ENCODE measurements around the gene KCTD1. TPM values are rescaled to one million over a fixed set of nuclear protein-coding genes. Genes with fewer than 3 reads are reported as not detected.

Gene KCTD1
- total and polyA plus RNA-seq, 4 donors, result 4.0 to 17.5 (median 9.2) TPM

GRCh38 chr18:26483633-26484032 is 64.7 kb downstream of the KCTD1 start:
- no peak overlapping the region for H3K4me3 ChIP-seq
- ATAC-seq (ENCODE audit: insufficient read depth, low FRiP score) (no peak), DNase-seq (no peak)
- H3K4me1 ChIP-seq (ENCODE audit: control insufficient read depth in 5 of 5, insufficient read depth in 5 of 5, low read length in 5 of 5), result peaks cover 0 to 4% (median 0%) of the 10 kb centered on the region in 5 donors
- H3K9me3 ChIP-seq (ENCODE audit: control insufficient read depth in 4 of 4, insufficient read depth in 3 of 4, low read length in 3 of 4), result peaks cover 0 to 2% (median 0%) of the 10 kb centered on the region in 4 donors
- WGBS, 2 donors, result 44 to 70% methylated on average over 4 of the region's 4 CpGs
- H3K36me3 ChIP-seq (ENCODE audit: control insufficient read depth in 4 of 4, insufficient read depth in 4 of 4, low read length in 4 of 4), result peaks cover 0 to 2% (median 0%) of the 10 kb centered on the region in 4 donors
- H3K27me3 ChIP-seq (ENCODE audit: control insufficient read depth in 3 of 3, insufficient read depth in 3 of 3, low read length in 2 of 3), result no peaks in the 10 kb centered on the region
- H3K27ac ChIP-seq (ENCODE audit: low read depth in 1 of 2, low read length in 1 of 2), result no peak overlapping the region
- H3K9ac ChIP-seq (ENCODE audit: insufficient read depth in 1 of 2, low read length in 2 of 2), result no peak overlapping the region
- TF ChIP-seq CTCF (IDR thresholded peaks at IDR 0.05; ENCODE audit: control extremely low read depth, extremely low read depth), result no peak

GRCh38 chr18:26482569-26482968 is 65.8 kb downstream of the KCTD1 start:
- Histone ChIP-seq H3K27me3 (ENCODE audit: control insufficient read depth in 3 of 3, insufficient read depth in 3 of 3, low read length in 2 of 3) (no peaks in the 10 kb centered on the region), H3K9ac (ENCODE audit: insufficient read depth in 1 of 2, low read length in 2 of 2) (no peak overlapping the region), H3K27ac (ENCODE audit: low read depth in 1 of 2, low read length in 1 of 2) (no peak overlapping the region), H3K4me1 (ENCODE audit: control insufficient read depth in 5 of 5, insufficient read depth in 5 of 5, low read length in 5 of 5) (peaks cover 0 to 4% (median 0%) of the 10 kb centered on the region in 5 donors), H3K4me3 (no peak overlapping the region), H3K36me3 (ENCODE audit: control insufficient read depth in 4 of 4, insufficient read depth in 4 of 4, low read length in 4 of 4) (peaks cover 0 to 2% (median 0%) of the 10 kb centered on the region in 4 donors), H3K9me3 (ENCODE audit: control insufficient read depth in 4 of 4, insufficient read depth in 3 of 4, low read length in 3 of 4) (peaks cover 0 to 2% (median 0%) of the 10 kb centered on the region in 4 donors)
- ATAC-seq (ENCODE audit: insufficient read depth, low FRiP score) (no peak), DNase-seq (no peak)
- 71 to 74% methylated on average over 5 of the region's 5 CpGs for WGBS, 2 donors
- no peak for TF ChIP-seq CTCF (IDR thresholded peaks at IDR 0.05; ENCODE audit: control extremely low read depth, extremely low read depth)

GRCh38 chr18:26480897-26481795 is 67.2 kb downstream of the KCTD1 start:
- DNase-seq (no peak), ATAC-seq (ENCODE audit: insufficient read depth, low FRiP score) (no peak)
- Histone ChIP-seq H3K36me3 (ENCODE audit: control insufficient read depth in 4 of 4, insufficient read depth in 4 of 4, low read length in 4 of 4) (peaks cover 0 to 3% (median 0%) of the 10 kb centered on the region in 4 donors), H3K9ac (ENCODE audit: insufficient read depth in 1 of 2, low read length in 2 of 2) (no peak overlapping the region), H3K4me3 (no peak overlapping the region), H3K4me1 (ENCODE audit: control insufficient read depth in 5 of 5, insufficient read depth in 5 of 5, low read length in 5 of 5) (peaks cover 0 to 4% (median 0%) of the 10 kb centered on the region in 5 donors), H3K9me3 (ENCODE audit: control insufficient read depth in 4 of 4, insufficient read depth in 3 of 4, low read length in 3 of 4) (peaks cover 0 to 2% (median 0%) of the 10 kb centered on the region in 4 donors), H3K27me3 (ENCODE audit: control insufficient read depth in 3 of 3, insufficient read depth in 3 of 3, low read length in 2 of 3) (no peaks in the 10 kb centered on the region), H3K27ac (ENCODE audit: low read depth in 1 of 2, low read length in 1 of 2) (no peak overlapping the region)
- 84 to 91% methylated on average over 8 of the region's 8 CpGs for WGBS, 2 donors
- no peak for TF ChIP-seq CTCF (IDR thresholded peaks at IDR 0.05; ENCODE audit: control extremely low read depth, extremely low read depth)
